ENCODE results near the gene RORC. TPM values are rescaled to one million over a fixed set of nuclear protein-coding genes. Genes with fewer than 3 reads are reported as not detected.

The RORC gene
- polyA plus RNA-seq, 3 donors: 0.03 TPM; not detected in 2

GRCh38 chr1:151803915-151804314 lies 27.7 kb downstream of the RORC start:
- Mint-ChIP-seq H3K27me3 (ENCODE audit: low read depth in 3 of 3) (peaks cover 29 to 35% (median 30%) of the 10 kb centered on the region in 3 donors), H3K4me3 (peak overlapping the region in 1 of 2 donors; percentile 18), H3K36me3 (no peaks in the 10 kb centered on the region), H3K27ac (no peak overlapping the region), H3K4me1 (peaks cover 6% of the 10 kb centered on the region), H3K9me3 (no peaks in the 10 kb centered on the region)
- Histone ChIP-seq H3K27ac (ENCODE audit: low read depth in 1 of 2, low read length in 2 of 2) (no peak overlapping the region), H2AFZ (ENCODE audit: insufficient read depth, low read depth, low read length, poor library complexity, severe bottlenecking) (no peak overlapping the region), H3K4me3 (replicated peaks in 1 of 3; ENCODE audit: low read depth in 2 of 3, low read length in 3 of 3) (no peak overlapping the region), H3K4me2 (replicated peaks; ENCODE audit: extremely low read depth, low read length, poor library complexity, severe bottlenecking) (no peak overlapping the region), H3K79me2 (ENCODE audit: insufficient read depth, low read length) (no peaks in the 10 kb centered on the region), H3K36me3 (replicated peaks in 1 of 2; ENCODE audit: control insufficient read depth in 1 of 2, insufficient read depth in 2 of 2, low read length in 2 of 2) (no peaks in the 10 kb centered on the region), H3K9ac (ENCODE audit: insufficient read depth, low read length, poor library complexity, severe bottlenecking) (no peak overlapping the region), H3K9me3 (replicated peaks in 1 of 2; ENCODE audit: control insufficient read depth in 1 of 2, insufficient read depth in 1 of 2, low read length in 2 of 2) (no peaks in the 10 kb centered on the region), H4K20me1 (ENCODE audit: insufficient read depth, low read length) (no peaks in the 10 kb centered on the region), H3K27me3 (ENCODE audit: control insufficient read depth in 2 of 2, insufficient read depth in 2 of 2, low read length in 2 of 2) (peaks cover 5 to 16% of the 10 kb centered on the region in 2 donors), H3K4me1 (ENCODE audit: control insufficient read depth in 1 of 2, insufficient read depth in 2 of 2, low read length in 2 of 2) (no peaks in the 10 kb centered on the region)
- TF ChIP-seq CTCF (IDR thresholded peaks at IDR 0.05): no peak
- intact Hi-C loops (cut with micrococcal nuclease): no loop called here
- WGBS (ENCODE audit: insufficient coverage): no CpG with 5 or more reads among the region's 3 CpGs
- DNase-seq: no peak

- no peak overlapping the region for H3K4me3 ChIP-seq (replicated peaks in 1 of 3; ENCODE audit: low read depth in 2 of 3, low read length in 3 of 3)
- no peak for DNase-seq
- no peak overlapping the region for H3K4me3 Mint-ChIP-seq
- H3K4me1 ChIP-seq (ENCODE audit: control insufficient read depth in 1 of 2, insufficient read depth in 2 of 2, low read length in 2 of 2): no peaks in the 10 kb centered on the region
- no peaks in the 10 kb centered on the region for H3K9me3 ChIP-seq (replicated peaks in 1 of 2; ENCODE audit: control insufficient read depth in 1 of 2, insufficient read depth in 1 of 2, low read length in 2 of 2)
- H3K79me2 ChIP-seq (ENCODE audit: insufficient read depth, low read length): no peaks in the 10 kb centered on the region
- peaks cover 6% of the 10 kb centered on the region for H3K4me1 Mint-ChIP-seq
- H3K27ac Mint-ChIP-seq: peak overlapping the region in 1 of 7 donors; percentile 6
- no peak overlapping the region for H2AFZ ChIP-seq (ENCODE audit: insufficient read depth, low read depth, low read length, poor library complexity, severe bottlenecking)
- no peaks in the 10 kb centered on the region for H4K20me1 ChIP-seq (ENCODE audit: insufficient read depth, low read length)
- peaks cover 5 to 16% of the 10 kb centered on the region in 2 donors for H3K27me3 ChIP-seq (ENCODE audit: control insufficient read depth in 2 of 2, insufficient read depth in 2 of 2, low read length in 2 of 2)
- peaks cover 27 to 35% (median 29%) of the 10 kb centered on the region in 3 donors for H3K27me3 Mint-ChIP-seq (ENCODE audit: low read depth in 3 of 3)
- H3K9me3 Mint-ChIP-seq: no peaks in the 10 kb centered on the region
- H3K36me3 Mint-ChIP-seq: no peaks in the 10 kb centered on the region
- no peaks in the 10 kb centered on the region for H3K36me3 ChIP-seq (replicated peaks in 1 of 2; ENCODE audit: control insufficient read depth in 1 of 2, insufficient read depth in 2 of 2, low read length in 2 of 2)
- H3K27ac ChIP-seq (ENCODE audit: low read depth in 1 of 2, low read length in 2 of 2): no peak overlapping the region
- H3K9ac ChIP-seq (ENCODE audit: insufficient read depth, low read length, poor library complexity, severe bottlenecking): no peak overlapping the region
- no peak overlapping the region for H3K4me2 ChIP-seq (replicated peaks; ENCODE audit: extremely low read depth, low read length, poor library complexity, severe bottlenecking)
- intact Hi-C loops (cut with micrococcal nuclease): no loop called here
- TF ChIP-seq CTCF (IDR thresholded peaks at IDR 0.05): no peak
These were observed 28.4 kb downstream of the RORC start for GRCh38 chr1:151803164-151803563.
